ENCODE data around the gene TNFRSF17. TPM values are rescaled to one million over a fixed set of nuclear protein-coding genes. Genes with fewer than 3 reads are reported as not detected.
"Not testable (repeated sequence)": the region's sequence is repeated elsewhere in the genome, so short reads cannot be mapped to it uniquely, and the experiment has no call there.

TNFRSF17 gene
- total and polyA plus RNA-seq, 2 of the 13 experiments (the other 11 are each of a cell fraction or from before 2014, with no cell fraction given): not detected

DNA sequence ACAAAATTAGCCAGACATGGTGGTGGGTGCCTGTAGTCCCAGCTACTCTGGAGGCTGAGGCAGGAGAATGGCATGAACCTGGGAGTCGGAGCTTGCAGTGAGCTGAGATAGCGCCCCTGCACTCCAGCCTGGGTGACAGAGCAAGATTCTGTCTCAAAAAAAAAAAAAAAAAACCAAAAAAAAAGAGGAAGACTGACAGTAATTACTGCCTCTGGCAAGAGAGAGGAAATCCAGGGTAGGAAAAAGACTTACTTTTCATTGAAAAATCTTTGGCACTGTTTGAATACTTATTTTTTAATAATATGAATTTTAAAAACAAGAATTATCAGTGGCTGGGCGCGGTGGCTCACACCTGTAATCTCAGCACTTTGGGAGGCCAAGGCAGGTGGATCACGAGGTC is 2.6 kb upstream of the TNFRSF17 start:
- 55% methylated on average over 5 of the region's 5 CpGs for WGBS (ENCODE audit: low lambda C conversion rate)
- H4K20me1 ChIP-seq (ENCODE audit: insufficient read depth, low read length); BruUV-seq (replicated peaks); CTCF ChIA-PET (ENCODE audit: low intra/inter-chr PET ratio, low total read pairs); H3K36me3 ChIP-seq (replicated peaks in 1 of 2; ENCODE audit: control insufficient read depth in 1 of 2, insufficient read depth in 2 of 2, low read length in 2 of 2); H3K79me2 ChIP-seq (ENCODE audit: insufficient read depth, low read length); H3K27ac ChIP-seq (ENCODE audit: extremely low read length, insufficient read depth, low read length); H2AFZ ChIP-seq (ENCODE audit: low read length); in situ Hi-C loops (cut with HindIII; ENCODE audit: extremely low pct_ligation_motif_present, low pct_unique_long_range_greater_than_20kb); H3K4me2 ChIP-seq (ENCODE audit: low read depth, low read length); H3K4me3 ChIP-seq (replicated peaks in 1 of 3; ENCODE audit: insufficient read depth in 1 of 3, low read depth in 2 of 3, low read length in 3 of 3); FAIRE-seq; H3K9ac ChIP-seq (ENCODE audit: insufficient read depth, low read depth, low read length); ATAC-seq; intact Hi-C loops (cut with micrococcal nuclease; ENCODE audit: unreplicated experiment); DNase-seq (ENCODE audit: low spot score); H3K9me3 ChIP-seq (ENCODE audit: low read length): not testable (repeated sequence)
- peaks cover 2 to 18% of the 10 kb centered on the region in 2 experiments; a peak in 4 of 5 replicates for H3K27me3 ChIP-seq (ENCODE audit: control insufficient read depth in 1 of 2, insufficient read depth in 2 of 2, low read length in 2 of 2)
- TF ChIP-seq GABPB1 (CRISPR knock-in tag; IDR thresholded peaks at IDR 0.05) (0 out of 2 replicates have a peak, but pooled peaks have one; percentile 9), ZNF460 (CRISPR knock-in tag; IDR thresholded peaks at IDR 0.05; ENCODE audit: borderline replicate concordance) (peak; percentile 84)
- H3K4me1 ChIP-seq (ENCODE audit: insufficient read depth, low read length): peaks cover 40% of the 10 kb centered on the region
- POLR2A ChIA-PET: interaction anchor here (0.6 kb wide), 1 partner anchor 114 kb away, joined by 3 read pairs; no protein-coding TSS in a partner anchor

DNA sequence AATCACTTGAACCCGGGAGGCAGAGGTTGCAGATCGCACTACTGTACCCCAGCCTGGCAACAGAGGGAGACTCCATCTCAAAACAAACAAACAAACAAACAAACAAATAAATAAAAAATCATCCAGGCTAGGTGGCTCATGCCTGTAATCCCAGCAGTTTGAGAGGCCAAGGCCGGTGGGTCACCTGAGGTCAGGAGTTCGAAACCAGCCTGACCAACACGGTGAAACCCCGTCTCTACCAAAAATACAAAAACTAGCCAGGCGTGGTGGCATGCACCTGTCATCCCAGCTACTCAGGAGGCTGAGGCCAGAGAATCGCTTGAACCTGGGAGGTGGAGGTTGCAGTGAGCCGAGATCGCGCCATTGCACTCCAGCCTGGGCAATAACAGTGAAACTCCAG is 2.0 kb upstream of the TNFRSF17 start:
- FAIRE-seq; DNase-seq (ENCODE audit: low spot score); H3K27ac ChIP-seq (ENCODE audit: extremely low read length, insufficient read depth, low read length); ATAC-seq; BruUV-seq (replicated peaks); H2AFZ ChIP-seq (ENCODE audit: low read length); H3K4me2 ChIP-seq (ENCODE audit: low read depth, low read length); intact Hi-C loops (cut with micrococcal nuclease; ENCODE audit: unreplicated experiment); H3K9ac ChIP-seq (ENCODE audit: insufficient read depth, low read depth, low read length); H3K36me3 ChIP-seq (replicated peaks in 1 of 2; ENCODE audit: control insufficient read depth in 1 of 2, insufficient read depth in 2 of 2, low read length in 2 of 2); H4K20me1 ChIP-seq (ENCODE audit: insufficient read depth, low read length); CTCF ChIA-PET (ENCODE audit: low intra/inter-chr PET ratio, low total read pairs); H3K79me2 ChIP-seq (ENCODE audit: insufficient read depth, low read length); H3K4me3 ChIP-seq (replicated peaks in 1 of 3; ENCODE audit: insufficient read depth in 1 of 3, low read depth in 2 of 3, low read length in 3 of 3); in situ Hi-C loops (cut with HindIII; ENCODE audit: extremely low pct_ligation_motif_present, low pct_unique_long_range_greater_than_20kb); H3K9me3 ChIP-seq (ENCODE audit: low read length): not testable (repeated sequence)
- Histone ChIP-seq H3K27me3 (ENCODE audit: control insufficient read depth in 1 of 2, insufficient read depth in 2 of 2, low read length in 2 of 2) (peaks cover 2 to 19% of the 10 kb centered on the region in 2 experiments; a peak in 4 of 5 replicates), H3K4me1 (ENCODE audit: insufficient read depth, low read length) (peaks cover 43% of the 10 kb centered on the region)
- TF ChIP-seq, protein P1, sequence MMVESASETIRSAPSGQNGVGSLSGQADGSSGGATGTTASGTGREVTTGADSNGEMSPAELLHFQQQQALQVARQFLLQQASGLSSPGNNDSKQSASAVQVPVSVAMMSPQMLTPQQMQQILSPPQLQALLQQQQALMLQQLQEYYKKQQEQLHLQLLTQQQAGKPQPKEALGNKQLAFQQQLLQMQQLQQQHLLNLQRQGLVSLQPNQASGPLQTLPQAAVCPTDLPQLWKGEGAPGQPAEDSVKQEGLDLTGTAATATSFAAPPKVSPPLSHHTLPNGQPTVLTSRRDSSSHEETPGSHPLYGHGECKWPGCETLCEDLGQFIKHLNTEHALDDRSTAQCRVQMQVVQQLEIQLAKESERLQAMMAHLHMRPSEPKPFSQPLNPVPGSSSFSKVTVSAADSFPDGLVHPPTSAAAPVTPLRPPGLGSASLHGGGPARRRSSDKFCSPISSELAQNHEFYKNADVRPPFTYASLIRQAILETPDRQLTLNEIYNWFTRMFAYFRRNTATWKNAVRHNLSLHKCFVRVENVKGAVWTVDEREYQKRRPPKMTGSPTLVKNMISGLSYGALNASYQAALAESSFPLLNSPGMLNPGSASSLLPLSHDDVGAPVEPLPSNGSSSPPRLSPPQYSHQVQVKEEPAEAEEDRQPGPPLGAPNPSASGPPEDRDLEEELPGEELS (CRISPR knock-in tag; IDR thresholded peaks at IDR 0.05): peak; percentile 39; the same call in 1 of the 2 replicates
- TF ChIP-seq RFX5 (IDR thresholded peaks at IDR 0.05; ENCODE audit: low read depth, low read length): peak; percentile 35; the same call in 1 of the 2 replicates
- WGBS (ENCODE audit: low lambda C conversion rate): 63% methylated on average over 11 of the region's 11 CpGs
- POLR2A ChIA-PET: interaction anchor here (3.6 kb wide), 1 partner anchor 14 kb away, joined by 17 read pairs; the partner anchor contains the start of gene SNX29

Data from HepG2 (cell line).